Stimulated activated CD8-positive, alpha-beta memory T cell treated with anti-CD3 and anti-CD28 coated beads, Interleukin-7, amount 100 ng/mL, for 24 hours (primary cell): ENCODE measurements around the gene SSRP1.
A peak's percentile ranks its signal among the peaks of the same experiment; 100 is the strongest.
"Not testable (repeated sequence)": the region's sequence is repeated elsewhere in the genome, so short reads cannot be mapped to it uniquely, and the experiment has no call there.

Source experiments
- DNase-seq: peaks from one replicate; pipeline ENCODE4 v3.0.0-alpha.2; 2020; ENCODE audit warnings: low read depth

The SSRP1 gene, protein sequence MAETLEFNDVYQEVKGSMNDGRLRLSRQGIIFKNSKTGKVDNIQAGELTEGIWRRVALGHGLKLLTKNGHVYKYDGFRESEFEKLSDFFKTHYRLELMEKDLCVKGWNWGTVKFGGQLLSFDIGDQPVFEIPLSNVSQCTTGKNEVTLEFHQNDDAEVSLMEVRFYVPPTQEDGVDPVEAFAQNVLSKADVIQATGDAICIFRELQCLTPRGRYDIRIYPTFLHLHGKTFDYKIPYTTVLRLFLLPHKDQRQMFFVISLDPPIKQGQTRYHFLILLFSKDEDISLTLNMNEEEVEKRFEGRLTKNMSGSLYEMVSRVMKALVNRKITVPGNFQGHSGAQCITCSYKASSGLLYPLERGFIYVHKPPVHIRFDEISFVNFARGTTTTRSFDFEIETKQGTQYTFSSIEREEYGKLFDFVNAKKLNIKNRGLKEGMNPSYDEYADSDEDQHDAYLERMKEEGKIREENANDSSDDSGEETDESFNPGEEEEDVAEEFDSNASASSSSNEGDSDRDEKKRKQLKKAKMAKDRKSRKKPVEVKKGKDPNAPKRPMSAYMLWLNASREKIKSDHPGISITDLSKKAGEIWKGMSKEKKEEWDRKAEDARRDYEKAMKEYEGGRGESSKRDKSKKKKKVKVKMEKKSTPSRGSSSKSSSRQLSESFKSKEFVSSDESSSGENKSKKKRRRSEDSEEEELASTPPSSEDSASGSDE

DNA sequence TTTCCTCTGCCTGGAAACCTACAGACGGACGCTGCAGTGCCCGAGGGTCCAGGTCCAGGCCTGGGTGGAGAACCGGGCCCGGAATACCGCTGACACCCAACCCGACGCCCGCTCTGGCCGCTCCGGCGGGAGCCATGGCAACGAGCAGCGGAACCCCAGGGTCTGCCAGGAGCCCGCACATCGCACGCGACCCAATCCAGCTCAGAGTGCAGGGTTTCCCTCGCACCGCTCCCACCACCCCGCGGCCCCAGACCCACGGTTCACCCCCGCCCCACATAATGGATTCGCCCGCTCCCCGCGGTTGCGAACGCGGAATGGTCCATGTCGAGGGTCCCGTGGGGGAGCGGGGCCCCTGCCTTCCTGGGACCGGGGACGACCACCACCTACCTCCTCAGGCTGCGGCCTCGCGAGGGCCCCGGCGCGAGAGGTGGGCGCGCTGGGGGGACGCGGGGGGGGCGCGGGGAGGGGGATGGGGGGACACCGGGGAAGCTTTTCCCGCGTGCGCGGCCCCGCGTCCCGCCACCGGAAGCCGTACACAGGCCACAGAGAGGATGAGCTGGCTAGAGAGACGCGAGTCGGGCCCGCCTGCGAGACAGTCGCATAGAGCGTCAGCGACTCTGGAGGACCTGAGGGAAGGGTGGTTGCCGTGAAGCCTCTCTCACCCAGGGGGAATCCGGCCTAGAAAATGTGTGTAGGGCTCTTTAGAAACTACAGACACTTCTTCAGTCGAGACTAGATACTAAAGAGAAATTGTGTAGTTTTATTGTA lies at the start of gene SSRP1:
TSS of gene SSRP1 (minus strand) at position 550 of the 768 bp plus-strand sequence. CDS start 771 bp downstream, outside the sequence.
- DNase-seq, result peak; percentile 75

DNA sequence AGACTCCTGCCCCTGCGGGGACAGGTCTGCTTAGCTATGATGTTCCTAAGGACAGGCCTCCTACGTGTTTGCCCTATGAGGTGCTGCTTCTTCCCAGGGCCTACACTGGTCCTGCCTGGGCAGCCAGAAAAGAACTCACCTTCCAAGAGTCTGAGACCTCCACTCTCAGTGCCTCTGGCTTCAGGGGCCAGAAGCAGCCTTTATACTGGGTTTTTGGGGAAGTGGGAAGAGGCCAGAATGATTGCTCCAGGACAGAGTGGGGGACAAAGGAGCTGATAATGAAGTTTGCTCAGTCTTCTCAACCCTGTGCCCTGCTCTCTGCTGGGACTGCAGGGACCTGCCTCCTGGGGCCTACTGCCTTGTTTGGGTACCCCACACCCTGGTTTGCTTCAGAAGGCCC lies 45.3 kb upstream of the SSRP1 start, which contains the start of gene PRG3:
TSS of gene PRG3 (minus strand) at position 176 of the 400 bp plus-strand sequence. CDS start 442 bp downstream, outside the sequence.
- no peak for DNase-seq

DNA sequence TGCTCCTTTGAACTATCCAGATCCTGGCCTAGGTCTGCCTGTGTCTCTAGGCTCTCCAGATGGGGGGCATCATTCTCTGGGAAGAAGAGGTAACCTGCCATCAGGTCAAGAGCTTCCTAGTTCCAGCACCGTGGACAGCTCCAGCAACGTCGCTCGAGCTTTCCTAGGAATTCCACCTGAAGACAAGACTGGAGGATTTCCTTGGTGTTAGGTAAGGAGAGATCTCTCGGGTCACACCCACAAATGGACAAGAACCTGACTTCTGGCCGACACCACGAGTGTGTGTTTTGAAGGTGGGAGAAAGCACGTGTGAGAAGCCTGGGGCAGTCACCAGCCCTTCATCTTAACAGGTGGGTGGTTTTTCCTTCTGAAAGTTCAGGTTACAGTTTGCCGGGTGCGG lies 44.0 kb upstream of the SSRP1 start:
- no peak for DNase-seq

DNA sequence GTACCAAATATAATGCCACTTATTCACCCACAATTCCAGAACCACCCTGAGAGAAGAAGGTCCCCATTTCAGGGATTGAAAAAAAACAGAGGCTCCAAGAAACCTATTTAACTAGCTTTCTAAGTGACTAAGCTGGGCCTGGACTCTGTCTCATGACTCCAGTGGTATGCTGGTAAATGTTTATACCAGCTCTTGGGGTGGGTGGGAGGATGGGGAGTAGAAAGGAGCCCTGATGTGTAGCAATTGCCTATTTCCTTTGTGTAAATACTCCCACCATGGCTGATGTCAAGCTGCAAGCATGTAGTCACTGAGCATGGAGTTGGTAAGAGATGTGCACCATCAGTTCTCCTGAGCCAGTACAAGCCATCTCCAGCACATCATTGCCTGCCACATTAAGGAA lies 42.5 kb upstream of the SSRP1 start:
- DNase-seq, result no peak

DNA sequence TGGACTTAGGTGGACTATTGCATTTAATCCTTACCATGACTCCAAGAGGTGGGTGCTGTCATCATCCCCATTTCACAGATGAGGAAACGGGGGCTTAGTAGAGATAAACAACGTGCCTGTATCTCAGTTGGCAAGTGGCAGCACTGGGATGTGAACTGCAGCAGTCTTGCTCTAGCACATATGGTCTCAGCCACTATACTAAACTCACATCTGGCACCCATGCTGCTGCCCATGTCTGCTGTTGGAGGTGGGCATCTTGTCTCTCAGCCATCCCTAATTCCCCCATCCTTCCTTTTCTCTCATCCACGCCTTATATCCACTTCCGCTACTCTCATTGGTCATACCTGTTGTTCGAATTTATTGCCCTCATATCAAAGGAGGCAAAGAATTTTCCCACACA lies 41.4 kb upstream of the SSRP1 start:
- DNase-seq, result no peak

DNA sequence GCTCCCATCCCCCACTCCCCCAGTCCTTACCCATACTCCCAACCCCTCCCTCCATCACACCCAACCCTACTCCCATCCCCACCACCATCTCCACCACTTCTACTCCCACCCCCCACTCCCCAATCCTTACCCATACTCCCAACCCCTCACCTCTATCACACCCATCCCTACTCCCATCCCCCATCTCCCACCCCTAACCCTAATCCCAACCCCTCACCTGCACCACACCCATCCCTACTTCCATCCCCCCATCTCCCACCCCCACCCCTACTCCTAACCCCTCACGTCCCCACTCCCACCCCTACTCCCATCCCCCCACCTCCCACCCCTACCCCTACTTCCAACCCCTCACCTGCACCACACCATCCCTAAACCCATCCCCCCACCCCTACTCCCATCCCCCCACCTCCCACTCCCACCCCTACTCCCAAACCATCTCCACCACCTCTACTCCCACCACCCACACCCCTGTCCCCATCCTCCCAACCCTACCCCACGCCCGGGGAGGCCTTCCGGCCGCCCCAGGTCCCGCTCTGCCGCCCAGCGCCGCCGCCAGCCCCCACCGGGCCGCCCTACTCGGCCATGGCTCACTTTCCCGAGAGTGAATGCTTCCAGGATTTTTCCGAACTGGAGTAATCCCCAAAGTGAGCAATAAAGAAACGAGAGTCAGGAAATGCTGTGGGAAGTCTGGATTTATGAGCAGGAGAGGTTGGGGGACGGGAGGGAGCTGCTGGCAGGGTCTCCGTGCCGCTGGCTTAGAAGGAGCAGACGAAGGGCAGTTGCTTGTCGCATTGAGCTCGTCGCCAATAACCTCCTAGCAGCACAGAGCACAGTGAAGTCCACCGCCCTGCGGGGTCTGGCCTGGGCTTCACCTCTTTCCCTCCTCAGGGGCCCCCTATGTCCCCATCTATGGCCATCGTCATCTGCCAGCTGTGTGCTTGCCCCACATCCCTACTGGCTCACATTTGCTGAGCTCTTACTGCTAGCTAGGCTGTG lies 40.7 kb upstream of the SSRP1 start:
- no peak for DNase-seq

DNA sequence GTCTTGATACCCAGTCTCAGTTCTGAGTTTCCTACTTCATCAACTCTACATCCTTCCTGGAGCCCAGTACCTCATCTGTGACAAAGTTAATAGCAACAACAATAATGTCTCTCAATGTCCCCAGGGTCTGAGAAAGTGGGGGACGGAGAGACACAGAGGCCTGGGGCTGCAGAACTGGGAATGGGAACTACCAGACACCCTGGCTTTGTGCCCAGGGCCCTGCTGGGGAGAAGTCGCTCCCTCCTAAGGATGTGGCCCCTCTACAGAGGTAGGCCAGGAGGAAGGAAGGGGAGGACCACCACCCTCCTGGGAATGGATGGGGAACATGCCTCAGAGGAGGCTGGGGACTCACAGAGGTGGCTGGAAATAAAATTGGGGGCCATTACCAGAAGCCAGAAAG lies 39.8 kb upstream of the SSRP1 start:
- no peak for DNase-seq

DNA sequence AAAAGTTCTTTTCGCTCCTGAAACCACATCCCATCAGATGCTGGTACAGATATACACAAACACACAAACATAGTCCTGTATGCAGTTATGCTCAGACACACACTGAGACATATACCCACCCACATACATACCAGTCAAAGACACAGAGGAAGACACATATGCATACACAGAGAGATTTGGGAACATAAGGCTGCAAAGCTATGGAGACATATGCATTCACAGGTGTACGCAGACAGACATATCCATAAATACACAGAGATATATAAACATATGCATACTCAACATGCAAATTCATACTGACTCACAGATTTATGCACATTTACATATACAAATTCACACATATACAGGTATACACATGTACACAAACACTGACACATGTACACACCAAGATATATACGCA lies 39.3 kb upstream of the SSRP1 start:
- DNase-seq, result no peak

DNA sequence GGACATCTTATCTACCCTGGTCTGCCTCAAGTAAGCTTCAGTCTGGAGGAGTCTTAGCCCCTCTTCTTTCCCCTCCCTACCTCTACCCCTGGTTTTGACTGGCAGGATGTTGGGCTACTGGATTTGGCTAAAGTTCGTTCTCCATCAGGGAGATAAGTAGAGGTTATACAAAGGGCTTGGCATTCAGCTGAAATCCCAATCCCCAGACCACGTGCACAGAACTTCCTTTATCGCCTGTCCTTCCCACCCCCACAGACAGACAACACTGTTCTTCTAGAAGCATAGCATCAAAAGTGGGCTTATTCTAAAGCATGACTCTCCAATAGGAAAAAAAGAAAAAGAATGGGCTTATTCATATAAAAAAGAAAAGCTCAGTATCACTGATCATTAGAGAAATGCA lies 37.5 kb upstream of the SSRP1 start:
- DNase-seq, result no peak

DNA sequence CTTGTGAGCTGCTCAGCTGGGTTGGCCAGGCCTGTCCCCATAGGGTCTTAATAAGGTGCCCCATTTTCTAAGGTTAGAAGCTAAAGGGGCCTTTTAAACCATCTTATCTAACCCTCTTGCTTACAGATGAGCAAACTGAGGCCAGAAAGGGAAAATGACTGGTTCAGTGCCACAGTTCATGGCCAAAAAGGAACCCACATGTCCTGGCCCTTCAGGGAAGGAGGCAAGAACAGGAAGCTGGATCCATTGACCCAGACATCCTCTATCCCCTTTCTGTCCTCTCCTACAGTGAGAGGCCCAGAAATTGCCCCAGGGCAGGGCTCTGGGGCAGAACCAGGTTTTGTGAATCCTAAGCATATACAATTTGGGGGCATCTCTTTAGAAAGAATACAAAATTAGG lies 35.2 kb upstream of the SSRP1 start:
- no peak for DNase-seq

DNA sequence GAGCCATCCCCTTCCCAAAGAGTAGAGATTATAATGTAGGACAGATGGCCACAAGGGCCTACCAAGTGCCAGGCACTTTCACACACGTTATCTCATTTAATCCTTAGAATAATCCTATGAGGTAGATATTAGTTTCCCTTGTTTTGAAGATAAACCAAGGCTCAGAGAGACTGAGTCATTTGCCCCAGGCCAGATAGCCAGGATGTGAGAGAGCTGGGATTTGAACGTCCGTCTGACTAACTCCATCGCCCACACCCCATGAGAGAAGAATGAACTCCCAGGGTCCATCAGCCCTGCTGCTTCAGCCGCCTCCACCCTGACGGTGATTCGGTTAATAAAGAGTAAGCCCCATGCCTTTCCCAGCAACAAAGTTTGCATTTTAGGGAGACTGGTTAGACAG lies 34.6 kb upstream of the SSRP1 start:
- DNase-seq, result no peak

DNA sequence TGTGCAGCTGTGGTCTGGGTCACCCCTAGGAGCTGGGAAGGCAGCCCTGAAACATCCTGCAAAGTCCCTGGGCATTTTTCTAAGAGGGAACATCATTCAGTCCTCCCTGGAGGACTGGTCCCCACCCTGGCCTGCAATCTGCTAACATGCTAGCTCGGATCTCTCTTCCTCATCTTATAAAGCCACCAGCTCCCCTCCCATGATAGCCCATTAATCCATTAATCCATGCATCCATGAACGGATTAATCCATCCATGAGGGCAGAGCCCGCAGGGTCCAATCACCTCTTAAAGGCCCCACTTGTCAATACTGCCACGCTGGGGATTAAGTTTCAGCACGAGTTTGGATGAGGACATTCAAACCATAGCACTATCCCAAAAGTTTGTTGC lies 33.1 kb upstream of the SSRP1 start:
- DNase-seq, result no peak

DNA sequence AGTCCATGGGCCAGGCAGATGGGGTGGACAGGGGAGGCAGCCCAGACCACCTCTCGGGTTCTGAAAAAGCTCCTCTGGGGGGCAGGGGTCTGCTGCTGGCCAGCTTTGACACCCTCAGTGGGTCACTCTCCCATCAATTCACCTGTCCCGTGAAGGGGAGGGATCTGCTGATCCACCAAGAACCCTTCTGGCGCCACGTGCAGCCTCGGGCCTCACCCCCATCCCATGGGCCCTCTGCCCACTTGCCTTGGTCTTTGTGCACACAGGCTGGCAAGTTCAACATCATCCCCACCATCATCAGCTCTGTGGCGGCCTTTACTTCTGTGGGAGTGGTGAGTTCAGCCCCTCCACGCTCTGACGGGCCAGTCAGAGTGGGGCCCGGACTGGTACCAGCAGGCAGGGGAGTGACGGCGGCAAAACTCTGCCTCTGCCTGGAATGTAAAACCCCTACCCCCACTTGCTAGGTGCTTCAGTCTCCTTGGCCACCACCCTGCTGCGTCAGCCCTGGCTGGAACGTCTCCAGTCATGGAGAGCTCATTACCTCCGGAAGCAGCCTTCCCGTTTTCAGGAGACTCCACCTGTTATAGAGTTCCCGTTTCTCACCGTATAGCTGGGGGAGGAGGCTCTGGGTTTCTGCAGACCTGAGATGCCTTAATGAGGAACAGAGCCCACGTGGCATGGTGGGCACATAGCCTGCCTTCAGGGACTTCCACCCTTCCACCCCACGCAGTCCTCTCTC lies 32.6 kb upstream of the SSRP1 start:
- DNase-seq, result no peak

DNA sequence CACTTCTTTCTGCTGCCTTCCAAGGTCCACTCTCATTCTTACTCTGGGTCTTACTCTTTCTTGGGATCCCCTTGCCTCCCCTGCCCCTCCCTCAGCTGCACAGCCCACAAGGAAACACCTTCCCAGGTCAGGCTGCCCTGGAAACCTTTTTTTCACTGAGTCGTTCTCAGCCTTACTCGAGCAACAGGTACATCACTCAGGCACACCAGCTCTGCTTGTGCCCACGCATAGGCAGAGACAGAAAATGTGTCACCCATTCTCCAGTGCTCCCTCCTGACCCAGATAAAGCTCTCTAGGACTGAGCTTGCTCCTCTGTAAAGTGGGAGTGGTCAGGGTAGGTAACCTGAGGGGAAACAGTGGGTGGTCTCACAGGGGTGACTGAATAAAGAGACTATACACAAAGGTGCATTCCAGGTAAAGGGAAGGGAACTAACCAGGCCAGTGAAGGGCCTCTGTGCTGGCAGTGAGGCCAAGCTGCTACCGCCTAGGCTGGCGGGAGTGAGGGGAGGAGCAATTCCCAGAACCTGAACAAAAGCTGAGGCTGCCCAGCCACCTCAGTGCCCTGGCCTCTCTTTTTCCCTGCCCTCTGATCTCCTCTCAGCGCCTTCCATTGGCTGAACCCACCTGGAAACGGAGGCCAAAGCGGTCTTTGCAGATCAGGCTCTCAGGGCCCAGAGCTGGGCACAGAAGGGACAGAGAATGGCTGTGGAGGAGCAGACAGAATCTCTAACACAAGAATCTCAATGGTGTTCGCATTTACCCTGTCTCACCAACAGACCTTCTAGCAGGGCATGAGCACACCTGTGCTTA lies 29.4 kb upstream of the SSRP1 start:
- no peak for DNase-seq

DNA sequence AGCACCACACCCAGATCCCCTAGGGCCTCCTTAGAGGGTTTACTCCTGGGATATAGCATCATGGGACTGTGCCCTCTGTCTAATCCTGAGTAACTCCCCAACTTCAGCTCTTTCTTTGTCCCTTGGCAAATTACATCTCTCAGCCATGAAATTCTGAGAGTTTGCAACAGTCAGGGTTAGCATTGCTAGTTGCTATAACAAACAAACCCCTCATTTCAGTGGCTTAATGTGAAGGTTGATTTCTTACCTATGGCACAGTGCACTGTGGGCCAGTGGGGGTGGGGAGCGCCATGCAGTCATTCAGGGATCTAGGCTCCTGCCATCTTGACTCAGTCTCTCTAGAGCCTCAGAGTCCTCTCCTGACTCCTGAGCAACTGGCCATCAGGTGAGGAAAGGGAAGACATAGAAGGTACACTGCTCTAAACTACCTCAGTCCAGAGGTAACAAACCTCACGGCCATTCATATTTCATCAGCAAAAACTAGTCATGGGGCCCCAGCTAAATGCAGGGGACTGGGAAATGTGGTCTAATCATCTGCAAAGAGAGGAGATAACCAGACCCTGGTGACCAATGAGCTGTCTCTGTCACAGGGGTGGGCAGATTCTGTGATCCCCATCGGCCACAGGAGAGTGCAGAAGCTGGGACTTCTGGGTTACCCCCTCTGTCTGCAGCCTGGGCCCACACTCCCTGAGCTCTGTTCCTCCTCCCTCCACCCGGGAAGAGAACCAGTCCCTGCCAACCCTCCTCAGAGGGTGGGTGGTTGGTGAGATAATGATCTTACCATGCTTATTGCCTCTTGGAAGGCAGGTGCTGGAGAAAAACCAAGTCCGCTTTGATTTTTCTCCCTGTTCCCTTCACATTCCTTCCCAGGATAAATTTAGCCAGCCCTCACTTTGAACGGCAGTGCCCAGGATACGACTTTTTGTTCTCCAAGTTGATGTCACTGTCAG lies 27.7 kb upstream of the SSRP1 start:
- no peak for DNase-seq

DNA sequence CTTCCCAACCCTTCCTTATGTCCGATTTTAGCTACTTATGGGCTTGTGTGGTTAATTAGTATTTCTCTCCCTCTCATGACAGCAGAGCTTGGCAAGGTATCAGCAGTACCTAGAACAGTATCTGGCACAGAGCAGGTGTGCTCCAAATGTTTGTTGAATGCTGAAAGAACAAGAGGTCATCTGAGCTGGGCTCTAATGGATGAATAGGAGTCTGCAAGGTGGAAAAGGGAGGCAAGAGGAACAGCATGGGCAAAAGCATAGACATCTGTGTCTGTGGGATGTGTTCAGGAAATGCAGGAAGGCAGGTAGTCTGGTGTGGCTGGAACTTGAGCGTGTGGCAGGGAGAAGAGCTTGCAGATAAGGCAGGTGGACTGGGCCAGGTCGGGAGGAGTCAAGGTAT lies 26.2 kb upstream of the SSRP1 start:
- no peak for DNase-seq

DNA sequence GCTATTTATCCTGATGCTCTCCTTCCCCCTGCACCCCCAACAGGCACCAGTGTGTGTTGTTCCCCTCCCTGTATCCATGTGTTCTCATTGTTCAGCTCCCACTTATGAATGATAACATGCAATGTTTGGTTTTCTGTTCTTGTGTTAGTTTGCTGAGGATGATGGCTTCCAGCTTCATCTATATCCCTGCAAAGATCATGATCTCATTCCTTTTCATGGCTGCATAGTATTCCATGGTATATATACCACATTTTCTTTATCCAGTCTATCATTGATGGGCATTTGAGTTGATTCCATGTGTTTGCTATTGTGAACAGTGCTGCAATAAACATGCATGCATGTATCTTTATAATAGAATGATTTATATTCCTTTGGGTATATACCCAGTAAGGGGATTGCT lies 25.7 kb upstream of the SSRP1 start:
- DNase-seq, result not testable (repeated sequence)

DNA sequence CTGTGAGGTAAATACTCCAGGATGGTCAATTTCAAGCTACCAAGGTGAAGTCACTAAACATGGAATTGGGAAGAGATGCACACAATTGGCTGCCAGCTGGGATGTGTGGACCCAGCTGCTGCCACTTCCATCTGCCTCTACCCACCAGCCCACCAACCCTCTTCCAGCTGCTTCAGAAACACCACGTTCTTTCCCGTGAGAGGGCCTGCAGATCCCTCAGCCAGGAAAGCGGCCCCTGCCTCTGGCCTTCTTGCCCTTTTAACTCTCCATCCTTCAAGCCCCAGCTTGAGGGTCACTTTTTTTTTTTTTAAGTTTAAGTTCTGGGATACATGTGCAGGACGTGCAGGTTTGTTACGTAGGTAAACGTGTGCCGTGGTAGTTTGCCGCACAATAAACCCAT lies 25.3 kb upstream of the SSRP1 start:
- DNase-seq, result no peak
